ENCODE data around the gene ICAM4. TPM values are rescaled to one million over a fixed set of nuclear protein-coding genes. Genes with fewer than 3 reads are reported as not detected.
A peak's percentile ranks its signal among the peaks of the same experiment; 100 is the strongest.

Gene ICAM4
- total RNA-seq, 4 donors from 2014 or later, result 0.47 TPM; not detected in 3

- ATAC-seq, result no peak
Observed at GRCh38 chr19:10268071-10268470, 18.7 kb upstream of the ICAM4 start.

GRCh38 chr19:10269333-10270179, 17.2 kb upstream of the ICAM4 start:
- Histone ChIP-seq H3K4me1 (peaks cover 0 to 38% (median 7%) of the 10 kb centered on the region in 3 donors), H3K36me3 (peaks cover 0 to under 1% of the 10 kb centered on the region in 2 donors), H3K4me3 (peak overlapping the region; percentile 10 to 53), H3K27ac (peak overlapping the region; percentile 9 to 81 (median 79)), H3K27me3 (peaks cover 56% of the 10 kb centered on the region), H3K9me3 (no peaks in the 10 kb centered on the region)
- no peak for TF ChIP-seq EP300 (IDR thresholded peaks at IDR 0.05)
- TF ChIP-seq CTCF (IDR thresholded peaks at IDR 0.05), result peak in 3 of 4 experiments; percentile 93 to 99 (median 94)
- ATAC-seq, result peak; percentile 64
- 0% methylated on average over 3 to 17 of the region's 59 CpGs for WGBS, 2 donors (ENCODE audit: low coverage in 1 of 2)

More at GRCh38 chr19:10268071-10268470, 18.7 kb upstream of the ICAM4 start:
- Histone ChIP-seq H3K27ac (peak overlapping the region in 3 of 4 donors; percentile 68 to 81 (median 78)), H3K4me1 (peaks cover 0 to 38% (median 7%) of the 10 kb centered on the region in 3 donors), H3K9me3 (no peaks in the 10 kb centered on the region), H3K4me3 (no peak overlapping the region), H3K36me3 (no peaks in the 10 kb centered on the region), H3K27me3 (peaks cover 51% of the 10 kb centered on the region)
- 20 to 56% methylated on average over 1 to 6 of the region's 6 CpGs for WGBS, 2 donors (ENCODE audit: low coverage in 1 of 2)
- TF ChIP-seq EP300 (IDR thresholded peaks at IDR 0.05) (no peak), POLR2AphosphoS5 (IDR thresholded peaks at IDR 0.05) (no peak), CTCF (IDR thresholded peaks at IDR 0.05) (no peak), POLR2A (IDR thresholded peaks at IDR 0.05) (no peak)

GRCh38 chr19:10270180-10270615, 16.6 kb upstream of the ICAM4 start:
- peaks cover 0 to 7% of the 10 kb centered on the region in 2 donors for H3K36me3 ChIP-seq
- no peak for TF ChIP-seq POLR2AphosphoS5 (IDR thresholded peaks at IDR 0.05)
- peak in 1 of 2 donors; percentile 25 for TF ChIP-seq POLR2A (IDR thresholded peaks at IDR 0.05)
- H3K4me3 ChIP-seq, result peak overlapping the region; percentile 10 to 53
- H3K4me1 ChIP-seq, result peaks cover 0 to 38% (median 7%) of the 10 kb centered on the region in 3 donors
- ATAC-seq, result peak; percentile 53
- no peaks in the 10 kb centered on the region for H3K9me3 ChIP-seq
- H3K27me3 ChIP-seq, result peaks cover 60% of the 10 kb centered on the region
- no CpG with 5 or more reads among the region's 37 CpGs for WGBS, 2 donors (ENCODE audit: low coverage in 1 of 2)
- peak overlapping the region; percentile 9 to 81 (median 79) for H3K27ac ChIP-seq

- 13% methylated on average over 3 of the region's 51 CpGs; no CpG with 5 or more reads in 1 of the 2 donors for WGBS, 2 donors (ENCODE audit: low coverage in 1 of 2)
- Histone ChIP-seq H3K27me3 (peaks cover 60% of the 10 kb centered on the region), H3K27ac (peak within 1 kb of the TSS; percentile 9 to 81 (median 79)), H3K36me3 (peaks cover 0 to 10% of the 10 kb centered on the region in 2 donors), H3K4me1 (peaks cover 0 to 38% (median 7%) of the 10 kb centered on the region in 3 donors), H3K4me3 (peak within 1 kb of the TSS; percentile 10 to 53), H3K9me3 (no peaks in the 10 kb centered on the region)
- TF ChIP-seq POLR2A (IDR thresholded peaks at IDR 0.05), result peak; percentile 66 to 67
- TF ChIP-seq CTCF (IDR thresholded peaks at IDR 0.05), result peak in 2 of 4 experiments; percentile 14 to 24
- no peak for TF ChIP-seq EP300 (IDR thresholded peaks at IDR 0.05)
- TF ChIP-seq POLR2AphosphoS5 (IDR thresholded peaks at IDR 0.05), result peak; percentile 73
- peak; percentile 72 for ATAC-seq
Observed at GRCh38 chr19:10270616-10271394, 15.9 kb upstream of the ICAM4 start, which contains the start of gene ICAM1. Gene ICAM1 (plus strand): TSS chr19:10271120. CDS start chr19:10271160, 40 bp downstream.
